ENCODE data around the gene CCDC142. TPM values are rescaled to one million over a fixed set of nuclear protein-coding genes. Genes with fewer than 3 reads are reported as not detected.

CCDC142 gene
- total RNA-seq, 1 experiment from 2014 or later: 20.4 TPM

DNA sequence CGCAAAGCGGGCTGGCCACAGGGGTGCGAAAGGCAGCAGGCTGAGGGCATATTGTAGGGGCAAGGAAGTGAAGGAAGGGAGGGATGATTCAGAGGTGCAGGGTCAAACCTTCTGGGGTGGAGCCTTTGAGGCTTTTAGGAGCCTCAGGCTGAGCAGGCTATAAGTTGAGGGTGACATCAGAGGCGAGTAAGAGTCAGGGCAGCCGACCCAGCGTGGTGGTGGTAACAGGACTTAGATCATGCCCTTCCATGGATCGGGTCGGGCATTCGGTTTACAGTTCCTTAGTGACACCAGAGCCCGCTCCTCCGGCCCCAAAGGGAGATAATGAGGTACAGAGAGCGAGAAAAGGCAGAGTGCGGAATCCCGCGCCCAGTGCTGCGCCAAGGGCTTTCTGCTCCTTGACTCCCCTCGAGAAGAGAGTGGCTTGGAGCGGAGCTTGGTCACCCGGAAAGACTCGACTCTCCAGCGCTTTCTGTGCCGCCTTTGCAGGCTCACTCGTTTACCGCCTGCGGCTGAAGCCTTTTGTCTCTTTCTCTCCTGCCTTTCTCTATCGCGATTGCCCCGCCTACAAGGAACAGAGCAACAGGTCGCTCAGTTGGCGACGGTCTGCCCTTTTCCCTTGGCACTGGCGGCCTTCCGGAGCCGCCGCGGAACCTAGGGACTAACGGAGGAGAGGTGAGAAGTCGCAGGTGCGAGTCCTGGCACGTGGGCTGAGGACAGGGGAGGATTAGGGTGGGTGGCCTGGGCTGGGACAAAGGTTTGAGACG, 15.9 kb upstream of the CCDC142 start:
- peak; percentile 66 for TF ChIP-seq EZH2 (IDR thresholded peaks at IDR 0.05; ENCODE audit: borderline replicate concordance, low read depth, low read length, poor library complexity, severe bottlenecking)
- TF ChIP-seq, protein P1, sequence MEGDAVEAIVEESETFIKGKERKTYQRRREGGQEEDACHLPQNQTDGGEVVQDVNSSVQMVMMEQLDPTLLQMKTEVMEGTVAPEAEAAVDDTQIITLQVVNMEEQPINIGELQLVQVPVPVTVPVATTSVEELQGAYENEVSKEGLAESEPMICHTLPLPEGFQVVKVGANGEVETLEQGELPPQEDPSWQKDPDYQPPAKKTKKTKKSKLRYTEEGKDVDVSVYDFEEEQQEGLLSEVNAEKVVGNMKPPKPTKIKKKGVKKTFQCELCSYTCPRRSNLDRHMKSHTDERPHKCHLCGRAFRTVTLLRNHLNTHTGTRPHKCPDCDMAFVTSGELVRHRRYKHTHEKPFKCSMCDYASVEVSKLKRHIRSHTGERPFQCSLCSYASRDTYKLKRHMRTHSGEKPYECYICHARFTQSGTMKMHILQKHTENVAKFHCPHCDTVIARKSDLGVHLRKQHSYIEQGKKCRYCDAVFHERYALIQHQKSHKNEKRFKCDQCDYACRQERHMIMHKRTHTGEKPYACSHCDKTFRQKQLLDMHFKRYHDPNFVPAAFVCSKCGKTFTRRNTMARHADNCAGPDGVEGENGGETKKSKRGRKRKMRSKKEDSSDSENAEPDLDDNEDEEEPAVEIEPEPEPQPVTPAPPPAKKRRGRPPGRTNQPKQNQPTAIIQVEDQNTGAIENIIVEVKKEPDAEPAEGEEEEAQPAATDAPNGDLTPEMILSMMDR (conservative IDR thresholded peaks at IDR 0.05; ENCODE audit: low read depth, low read length): no peak
- H3K4me3 ChIP-seq (ENCODE audit: low read depth, low read length, poor library complexity, severe bottlenecking): peak overlapping the region; percentile 41
- H3K4me1 ChIP-seq (ENCODE audit: insufficient read depth, low read length, poor library complexity, severe bottlenecking): peaks cover 5% of the 10 kb centered on the region
- POLR2A ChIA-PET (ENCODE audit: low non-redundant PET): no interaction called here
- H3K9me3 ChIP-seq (ENCODE audit: low read depth, low read length, poor library complexity, severe bottlenecking): no peaks in the 10 kb centered on the region
- no peak overlapping the region for H3K27ac ChIP-seq (ENCODE audit: low read depth, low read length, poor library complexity, severe bottlenecking)
- intact Hi-C loops (cut with micrococcal nuclease; ENCODE audit: unreplicated experiment): no loop called here
- no peak for DNase-seq (ENCODE audit: low spot score)
- CTCF ChIA-PET: no interaction called here
- no peaks in the 10 kb centered on the region for H3K36me3 ChIP-seq (ENCODE audit: insufficient read depth, low read length, poor library complexity, severe bottlenecking)
- BruUV-seq (replicated peaks): no TSS peak
- H3K27me3 ChIP-seq (replicated peaks; ENCODE audit: insufficient read depth, low read depth, low read length, poor library complexity): peaks cover 31% of the 10 kb centered on the region

DNA sequence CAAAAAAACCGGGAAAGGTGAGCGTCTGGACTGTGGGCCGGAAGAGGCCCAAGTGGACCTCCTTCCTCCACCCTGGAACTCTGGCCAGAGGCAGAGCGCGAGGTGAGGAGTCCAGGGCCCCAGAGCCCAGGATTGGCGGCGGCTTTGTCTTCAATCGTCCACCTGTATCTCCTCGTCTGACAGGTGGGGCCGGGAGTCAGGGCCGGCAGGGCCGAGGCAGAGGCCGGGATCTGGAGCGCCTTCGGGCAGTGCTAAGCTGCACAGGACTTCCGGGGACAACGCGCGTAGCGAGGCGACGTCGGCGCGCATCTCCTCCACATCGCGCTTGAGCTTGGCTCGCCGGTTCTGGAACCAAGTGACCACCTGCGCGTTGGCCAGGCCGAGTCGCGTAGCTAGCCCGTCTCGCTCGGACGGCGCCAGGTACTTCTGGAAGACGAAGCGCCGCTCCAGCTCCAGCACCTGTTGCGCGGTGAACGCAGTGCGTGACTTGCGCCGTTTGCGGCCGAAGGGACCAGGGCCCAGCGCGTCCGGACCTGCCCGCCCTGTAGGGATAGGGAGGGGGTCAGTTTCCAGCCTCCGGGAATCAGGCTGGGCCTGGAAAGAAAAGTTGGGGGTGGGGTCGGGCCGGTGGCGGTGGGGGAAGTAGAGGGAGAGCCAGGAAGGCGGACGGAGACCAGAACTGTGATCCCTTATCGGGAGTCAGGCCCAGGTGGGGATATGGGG, 15.1 kb upstream of the CCDC142 start:
- Histone ChIP-seq H3K36me3 (ENCODE audit: insufficient read depth, low read length, poor library complexity, severe bottlenecking) (peaks cover 2% of the 10 kb centered on the region), H3K4me3 (ENCODE audit: low read depth, low read length, poor library complexity, severe bottlenecking) (peak overlapping the region; percentile 41), H3K27ac (ENCODE audit: low read depth, low read length, poor library complexity, severe bottlenecking) (no peak overlapping the region), H3K27me3 (replicated peaks; ENCODE audit: insufficient read depth, low read depth, low read length, poor library complexity) (peaks cover 31% of the 10 kb centered on the region), H3K9me3 (ENCODE audit: low read depth, low read length, poor library complexity, severe bottlenecking) (no peaks in the 10 kb centered on the region), H3K4me1 (ENCODE audit: insufficient read depth, low read length, poor library complexity, severe bottlenecking) (peaks cover 5% of the 10 kb centered on the region)
- ChIA-PET POLR2A (ENCODE audit: low non-redundant PET) (no interaction called here), CTCF (interaction anchor here (0.5 kb wide), 1 partner anchor 46 kb away, joined by 5 read pairs; no protein-coding TSS in a partner anchor)
- intact Hi-C loops (cut with micrococcal nuclease; ENCODE audit: unreplicated experiment): no loop called here
- TF ChIP-seq, protein P1 (conservative IDR thresholded peaks at IDR 0.05; ENCODE audit: low read depth, low read length): no peak
- TF ChIP-seq EZH2 (IDR thresholded peaks at IDR 0.05; ENCODE audit: borderline replicate concordance, low read depth, low read length, poor library complexity, severe bottlenecking): no peak
- DNase-seq (ENCODE audit: low spot score): no peak
- no TSS peak for BruUV-seq (replicated peaks)

DNA sequence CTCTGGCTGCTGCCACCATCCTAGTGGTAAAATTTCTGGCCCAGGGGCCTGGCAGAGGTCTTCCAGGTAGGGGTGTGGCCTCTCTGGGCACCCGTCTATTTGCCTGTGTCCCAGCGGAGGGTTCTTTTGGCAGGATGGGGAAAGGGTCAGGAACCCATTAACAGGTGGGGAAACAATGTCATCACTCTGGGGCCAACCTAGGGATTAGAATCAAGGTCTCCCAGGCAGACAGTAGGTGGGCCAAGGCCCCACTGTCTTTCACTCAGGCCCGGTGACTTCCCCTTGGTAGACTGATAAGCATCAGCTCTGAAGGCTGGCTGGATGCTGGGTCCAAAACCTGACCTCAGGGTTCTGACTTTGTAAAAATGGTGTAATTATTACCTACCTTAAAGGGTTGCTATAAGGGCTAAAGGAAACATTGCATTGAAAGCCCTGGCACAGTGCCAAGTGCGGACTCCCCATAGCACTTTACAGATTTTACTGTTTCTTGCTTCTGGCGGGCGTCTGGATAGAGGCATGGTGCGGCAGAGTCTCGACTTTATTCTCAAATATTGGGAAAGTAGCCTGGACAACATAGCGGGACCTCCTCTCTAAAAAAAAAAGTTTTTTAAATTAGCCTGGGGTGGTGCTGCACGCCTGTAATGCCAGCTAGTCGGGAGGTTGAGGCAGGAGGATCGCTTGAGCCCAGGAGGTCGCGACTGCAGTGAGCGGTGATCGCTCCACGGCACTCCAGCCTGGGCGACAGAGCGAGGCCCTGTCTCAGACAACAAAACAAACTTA, 14.4 kb upstream of the CCDC142 start:
- CTCF ChIA-PET: interaction anchor here (0.5 kb wide), 1 partner anchor 45 kb away, joined by 5 read pairs; no protein-coding TSS in a partner anchor
- intact Hi-C loops (cut with micrococcal nuclease; ENCODE audit: unreplicated experiment): no loop called here
- no peak for DNase-seq (ENCODE audit: low spot score)
- peaks cover 5% of the 10 kb centered on the region for H3K4me1 ChIP-seq (ENCODE audit: insufficient read depth, low read length, poor library complexity, severe bottlenecking)
- H3K4me3 ChIP-seq (ENCODE audit: low read depth, low read length, poor library complexity, severe bottlenecking): no peak overlapping the region
- POLR2A ChIA-PET (ENCODE audit: low non-redundant PET): no interaction called here
- BruUV-seq (replicated peaks): no TSS peak
- H3K27me3 ChIP-seq (replicated peaks; ENCODE audit: insufficient read depth, low read depth, low read length, poor library complexity): peaks cover 31% of the 10 kb centered on the region
- no peak for TF ChIP-seq EZH2 (IDR thresholded peaks at IDR 0.05; ENCODE audit: borderline replicate concordance, low read depth, low read length, poor library complexity, severe bottlenecking)
- TF ChIP-seq, protein P1 (conservative IDR thresholded peaks at IDR 0.05; ENCODE audit: low read depth, low read length): no peak
- peaks cover 9% of the 10 kb centered on the region for H3K36me3 ChIP-seq (ENCODE audit: insufficient read depth, low read length, poor library complexity, severe bottlenecking)
- no peak overlapping the region for H3K27ac ChIP-seq (ENCODE audit: low read depth, low read length, poor library complexity, severe bottlenecking)
- H3K9me3 ChIP-seq (ENCODE audit: low read depth, low read length, poor library complexity, severe bottlenecking): no peaks in the 10 kb centered on the region
